ENCODE results near the gene OASL.
"Not testable (repeated sequence)": the region's sequence is repeated elsewhere in the genome, so short reads cannot be mapped to it uniquely, and the experiment has no call there.

DNA sequence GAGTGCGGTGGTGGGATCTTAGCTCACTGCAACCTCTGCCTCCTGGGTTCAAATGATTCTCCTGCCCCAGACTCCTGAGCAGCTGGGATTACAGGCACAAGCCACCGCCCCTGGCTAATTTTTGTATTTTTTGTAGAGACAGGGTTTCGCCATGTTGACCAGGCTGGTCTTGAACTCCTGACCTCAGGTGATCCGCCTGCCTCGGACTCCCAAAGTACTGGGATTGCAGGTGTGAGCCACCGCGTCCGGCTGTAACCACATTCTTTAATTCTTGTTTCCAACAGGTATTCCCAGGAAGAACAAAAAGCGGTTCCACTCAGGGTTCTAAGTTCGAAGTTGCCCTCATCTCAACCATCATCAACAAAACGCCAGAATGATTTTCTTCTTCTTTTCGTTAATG, 25.5 kb upstream of the OASL start:
- not testable (repeated sequence) for TF ChIP-seq CTCF (IDR thresholded peaks at IDR 0.05; ENCODE audit: poor library complexity); EZH2 (IDR thresholded peaks at IDR 0.05; ENCODE audit: borderline replicate concordance)
